HG02759 (cell line): Measurements from ENCODE around the gene ZFHX3.

ENCODE experiments used
- ATAC-seq: cut with Tn5 transposase; IDR thresholded peaks from one replicate; pipeline ENCODE4 v1.9.1; 2021; ENCODE audit warnings: mild to moderate bottlenecking, moderate library complexity; ENCODE audit not compliant: unreplicated experiment

The ZFHX3 gene

DNA sequence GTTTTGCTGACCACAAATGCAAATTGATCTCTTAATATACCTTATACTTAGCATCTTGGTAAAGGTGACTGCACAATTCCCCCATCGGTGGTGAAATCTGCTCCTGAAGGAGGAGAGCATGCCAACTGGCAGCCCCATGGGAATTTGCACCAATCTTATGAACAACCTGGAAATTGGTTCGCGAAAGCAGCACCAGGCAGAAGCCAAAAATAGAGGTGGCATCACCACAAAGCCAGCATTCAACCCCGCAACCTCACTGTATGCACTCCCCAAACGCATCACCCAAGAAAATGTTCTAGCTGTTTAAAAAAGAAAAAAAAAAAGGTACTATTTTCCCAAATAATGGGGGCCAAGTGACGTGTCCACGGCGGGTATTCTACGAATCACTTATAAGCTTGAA lies 213.4 kb downstream of the ZFHX3 start:
- no peak for ATAC-seq

DNA sequence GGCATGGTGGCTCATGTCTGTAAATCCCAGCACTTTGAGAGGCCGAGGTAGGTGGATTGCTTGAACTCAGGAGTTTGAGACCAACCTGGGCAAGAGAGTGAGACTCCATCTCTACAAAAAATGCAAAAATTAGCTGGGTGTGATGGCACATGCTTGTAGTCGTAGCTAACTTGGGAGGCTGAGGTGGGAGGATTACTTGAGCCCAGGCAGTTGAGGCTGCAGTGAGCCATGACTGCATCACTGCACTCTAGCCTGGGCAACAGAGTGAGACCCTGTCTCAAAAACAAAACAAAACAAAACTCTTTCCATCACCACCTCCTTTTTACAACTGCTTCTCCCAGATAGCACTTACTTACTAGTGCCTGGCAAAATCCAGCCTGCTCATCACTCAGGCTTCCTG lies 214.0 kb downstream of the ZFHX3 start:
- no peak for ATAC-seq

DNA sequence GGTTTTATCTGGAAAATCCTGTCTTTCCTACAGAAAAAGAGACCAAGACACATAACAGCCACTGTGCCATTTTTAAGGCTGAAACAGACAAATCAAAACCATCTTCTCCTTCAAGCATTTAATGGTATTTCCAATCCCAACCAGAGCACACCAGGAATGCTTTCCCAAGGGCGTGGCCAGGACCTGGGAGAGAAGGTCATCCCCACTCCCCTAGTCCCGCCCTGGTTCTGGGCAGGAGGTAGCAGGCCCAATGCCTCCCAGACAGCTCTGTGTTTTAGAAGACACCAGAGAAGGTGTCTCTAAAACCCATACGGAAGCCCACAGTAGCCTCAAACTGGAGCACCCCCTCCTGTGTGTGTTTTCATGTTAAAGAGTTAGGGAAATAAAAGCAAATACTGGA lies 214.4 kb downstream of the ZFHX3 start:
- no peak for ATAC-seq

DNA sequence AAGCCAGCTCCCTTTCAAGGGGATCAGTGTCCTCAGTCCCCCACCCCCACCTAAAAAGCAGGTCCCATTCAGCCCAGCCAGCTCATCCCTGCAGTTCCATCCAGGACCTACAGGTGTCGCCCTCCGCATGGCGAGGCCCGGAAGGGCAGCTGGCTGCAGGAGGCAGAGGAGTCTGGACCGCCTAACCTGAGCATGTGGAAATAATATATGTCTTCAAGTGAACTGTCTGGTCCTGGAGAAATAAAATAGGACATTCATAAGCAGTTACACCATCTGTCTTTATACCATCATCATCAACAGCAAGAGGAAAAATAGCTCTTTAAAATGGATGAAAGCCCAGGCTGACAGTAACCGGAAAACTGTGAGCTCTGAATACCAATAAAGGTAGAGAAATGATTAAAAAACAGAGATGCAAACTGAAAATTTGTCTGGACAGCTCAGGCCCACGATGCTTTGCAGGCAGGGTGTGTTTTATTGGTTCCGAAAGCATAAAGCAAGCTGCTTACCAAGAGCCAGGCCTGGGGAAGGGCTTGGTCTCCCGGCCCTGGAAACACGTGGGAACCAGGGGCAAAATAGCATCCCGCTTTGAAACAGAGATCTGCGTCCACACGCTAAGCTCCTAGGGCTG lies 215.2 kb downstream of the ZFHX3 start:
- peak; percentile 72 for ATAC-seq

DNA sequence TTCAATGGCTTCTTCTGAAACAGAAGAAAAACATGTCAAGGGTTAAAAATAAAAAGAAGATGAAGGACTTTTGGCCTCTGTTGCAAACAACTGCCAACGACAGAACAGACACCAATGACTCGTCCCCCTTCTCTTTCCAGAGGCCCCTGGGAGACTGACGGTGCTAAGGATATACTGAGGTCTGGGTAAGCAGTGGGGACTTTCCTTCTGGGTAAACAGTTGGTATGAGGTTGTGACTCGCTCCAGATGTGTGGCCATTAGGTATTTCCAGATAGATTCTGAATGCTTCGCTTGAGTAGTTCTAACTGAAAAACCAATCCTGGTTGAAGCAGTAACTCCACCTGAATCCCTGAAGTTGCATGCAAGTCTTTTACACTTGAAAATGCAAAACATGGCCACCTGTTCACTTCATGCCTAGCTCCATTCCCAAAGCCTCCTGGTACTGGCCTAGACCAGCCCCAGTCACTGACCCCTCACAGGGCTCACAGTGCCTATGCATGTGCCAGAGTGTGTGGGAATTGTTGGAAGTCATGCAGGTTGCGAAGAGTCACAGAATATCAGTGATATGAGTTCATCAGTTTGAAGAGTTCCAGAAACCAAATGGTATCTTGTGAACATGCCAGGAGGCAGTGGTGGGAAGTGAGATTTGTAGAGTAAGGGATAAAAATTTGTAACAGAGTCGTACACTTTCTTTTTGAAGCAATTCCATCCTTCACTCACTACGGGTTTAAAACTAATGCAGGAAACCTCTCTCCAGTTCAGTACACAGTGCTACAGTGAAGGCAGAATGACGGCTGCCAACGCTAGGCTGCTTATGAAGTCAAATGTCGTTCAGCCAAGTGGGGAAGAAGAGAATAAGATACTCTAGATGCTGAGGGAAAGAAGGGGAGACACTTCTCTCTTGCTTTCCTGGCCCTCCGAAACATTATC lies 217.8 kb downstream of the ZFHX3 start:
- no peak for ATAC-seq

DNA sequence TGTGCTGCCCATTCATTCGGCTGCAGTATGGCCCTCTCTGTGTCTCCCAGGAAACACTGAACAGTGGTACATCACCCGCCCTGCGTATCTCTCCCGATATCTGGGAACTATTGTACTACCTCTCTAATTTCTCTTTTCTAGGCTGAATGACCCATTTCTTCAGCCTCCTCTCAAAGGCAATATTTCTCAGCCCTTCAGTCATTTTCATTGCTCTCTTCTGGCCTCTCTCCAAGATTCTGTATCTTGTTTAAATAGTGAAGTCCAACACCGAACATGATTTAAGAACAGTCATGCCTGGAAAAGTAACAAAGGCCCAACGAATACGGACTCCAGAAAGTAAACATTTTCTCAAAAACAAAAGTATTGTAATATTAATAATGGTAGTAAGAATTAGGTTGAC lies 220.1 kb downstream of the ZFHX3 start:
- ATAC-seq = no peak

DNA sequence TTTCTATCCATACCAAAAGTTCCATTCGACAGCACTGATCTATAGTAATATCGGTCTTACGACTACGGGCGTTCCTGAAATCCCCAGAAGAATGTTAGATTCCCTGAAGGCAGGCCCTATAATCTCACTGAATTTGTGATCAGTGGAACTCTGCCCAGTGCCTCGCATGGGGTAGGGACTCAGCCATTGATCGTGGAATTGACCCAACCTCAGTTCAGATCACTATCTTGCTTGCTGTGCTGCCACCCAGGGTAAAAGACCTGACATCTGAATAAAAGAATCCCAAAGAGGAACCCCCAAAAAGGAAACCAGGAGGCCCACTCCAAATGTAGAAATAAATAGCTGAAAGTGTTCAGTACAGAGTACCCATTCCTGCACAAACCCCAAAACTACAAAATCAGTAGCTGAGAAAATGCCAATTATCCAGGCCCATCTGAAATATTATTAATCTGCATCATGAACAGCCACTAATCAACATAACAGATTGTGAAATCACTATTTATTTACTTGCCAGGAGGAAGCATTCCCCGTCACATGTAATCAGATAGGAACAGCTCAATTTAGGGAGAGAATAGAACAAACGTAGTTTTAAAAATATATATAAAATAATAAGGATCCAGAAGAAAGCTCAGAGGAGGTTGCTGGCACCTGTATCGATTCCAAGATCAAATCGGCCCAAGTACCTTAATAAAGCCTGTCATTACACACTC lies 221.9 kb downstream of the ZFHX3 start:
- ATAC-seq = no peak

DNA sequence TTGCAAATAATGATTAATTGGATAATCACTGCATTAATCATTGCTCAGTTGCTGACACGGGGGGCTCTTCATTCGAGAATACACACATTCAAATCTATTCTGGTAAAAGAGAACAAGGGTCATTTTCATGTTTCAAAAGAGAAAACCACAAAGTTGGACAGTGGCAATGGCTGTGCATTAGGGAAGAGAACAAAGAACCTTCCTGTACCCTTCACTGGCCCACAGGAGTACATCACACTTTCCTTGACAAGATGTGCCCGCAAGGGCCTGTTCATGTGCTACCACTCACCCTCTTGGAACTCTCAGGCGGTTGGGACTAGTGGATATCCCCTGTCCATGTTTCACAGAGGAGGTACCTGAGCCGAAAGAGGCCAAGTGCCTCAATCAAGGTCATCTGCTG lies 223.2 kb downstream of the ZFHX3 start:
- no peak for ATAC-seq

DNA sequence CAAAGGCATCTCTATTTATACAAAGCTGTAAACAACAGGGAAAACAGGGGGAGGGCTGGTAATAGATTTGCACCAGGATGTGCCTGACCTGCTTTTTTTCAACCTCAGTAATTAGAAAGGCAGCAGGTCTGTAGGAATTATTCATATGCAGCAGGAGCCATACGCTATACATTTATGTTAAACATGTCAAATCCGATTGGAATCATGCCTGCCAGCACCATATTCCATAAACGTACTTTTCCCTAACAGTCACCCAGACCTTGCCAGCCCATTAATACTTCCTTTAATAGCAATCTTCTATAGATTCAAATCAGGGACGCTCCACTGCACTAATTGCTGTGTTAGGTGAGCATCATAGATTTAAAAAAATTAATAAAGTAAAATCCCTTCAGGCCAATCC lies 223.9 kb downstream of the ZFHX3 start:
- ATAC-seq = no peak

DNA sequence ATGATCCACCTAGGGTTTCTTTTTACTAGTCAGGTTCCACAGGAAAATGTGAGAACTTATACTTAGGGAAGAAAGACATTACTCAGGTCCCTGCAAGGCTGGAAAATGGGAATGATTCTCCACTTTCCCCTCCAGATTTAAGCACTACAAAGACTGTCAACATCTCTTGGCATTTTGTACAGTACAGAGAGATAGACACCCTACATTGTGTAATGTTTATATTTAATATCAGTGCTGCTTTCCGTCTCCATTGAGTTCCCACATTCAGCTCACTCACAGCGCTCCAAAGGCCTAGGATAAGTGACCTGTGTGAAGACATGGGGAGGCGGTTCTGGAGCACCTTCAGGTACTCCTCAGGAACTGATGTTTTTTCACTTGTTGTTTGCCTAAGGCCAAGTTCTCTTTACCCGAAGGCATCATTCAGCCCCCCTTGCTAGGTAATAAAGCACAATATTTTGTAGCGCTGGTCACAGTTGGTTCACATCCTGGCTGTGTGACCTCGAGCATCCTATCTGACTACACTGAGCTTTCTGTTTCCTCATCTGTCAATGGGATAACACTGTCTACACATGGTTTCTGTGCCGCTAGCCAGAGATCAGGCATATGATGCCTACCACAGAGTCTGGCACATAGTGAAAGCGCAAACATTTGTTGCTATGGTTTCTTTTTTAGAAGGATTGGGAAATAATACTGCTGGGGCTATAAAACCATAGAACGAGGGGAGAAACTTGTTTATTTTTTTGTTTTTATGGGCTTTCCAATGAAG lies 226.6 kb downstream of the ZFHX3 start:
- ATAC-seq = no peak

DNA sequence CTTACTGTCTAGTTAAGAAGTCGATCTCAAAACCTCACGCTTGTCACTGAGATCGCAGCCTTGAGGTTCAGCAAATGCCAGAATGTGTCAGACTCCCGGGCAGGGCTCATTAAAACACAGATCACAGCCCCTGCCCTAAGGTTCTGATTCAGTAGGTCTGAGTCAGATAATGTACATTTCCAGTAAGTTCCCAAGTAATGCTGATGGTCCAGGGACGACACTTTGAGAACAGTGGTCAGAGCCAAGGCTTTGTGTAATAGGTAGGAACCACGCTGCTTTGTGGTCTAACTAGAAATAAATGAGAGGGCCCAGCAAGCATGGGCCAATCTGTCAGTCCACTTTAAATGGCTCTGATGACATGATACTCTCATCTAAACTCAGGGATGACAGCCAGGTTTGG lies 228.6 kb downstream of the ZFHX3 start:
- ATAC-seq = no peak

DNA sequence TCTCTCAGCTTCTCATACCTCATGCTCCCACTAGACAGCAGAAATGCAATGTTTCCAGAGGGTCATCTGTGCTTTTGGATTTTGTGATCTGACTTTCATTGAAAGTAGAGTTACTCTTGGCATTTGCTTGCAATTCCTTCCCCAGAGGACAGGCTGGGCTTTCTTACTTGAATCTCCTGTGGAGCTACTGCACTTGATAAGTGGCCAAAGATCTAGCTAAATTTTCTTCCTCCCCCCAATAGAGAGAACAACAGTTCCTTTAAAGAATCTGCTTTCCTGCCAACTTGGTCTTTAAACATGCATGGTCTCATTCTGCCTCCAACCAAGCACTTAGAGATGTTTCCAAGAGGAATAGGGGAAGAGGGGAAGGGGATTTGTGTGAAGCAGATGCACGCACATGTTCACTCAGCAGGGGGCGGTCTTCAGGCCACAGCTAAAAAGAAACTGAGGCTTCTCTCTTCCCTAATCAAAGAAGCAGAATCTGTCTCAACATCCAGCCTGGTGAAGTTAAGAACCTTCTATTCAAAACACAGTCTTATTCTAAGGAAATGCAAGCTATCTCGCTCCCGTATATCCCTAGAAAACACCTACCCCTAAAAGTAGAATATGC lies 229.6 kb downstream of the ZFHX3 start:
- ATAC-seq = no peak

DNA sequence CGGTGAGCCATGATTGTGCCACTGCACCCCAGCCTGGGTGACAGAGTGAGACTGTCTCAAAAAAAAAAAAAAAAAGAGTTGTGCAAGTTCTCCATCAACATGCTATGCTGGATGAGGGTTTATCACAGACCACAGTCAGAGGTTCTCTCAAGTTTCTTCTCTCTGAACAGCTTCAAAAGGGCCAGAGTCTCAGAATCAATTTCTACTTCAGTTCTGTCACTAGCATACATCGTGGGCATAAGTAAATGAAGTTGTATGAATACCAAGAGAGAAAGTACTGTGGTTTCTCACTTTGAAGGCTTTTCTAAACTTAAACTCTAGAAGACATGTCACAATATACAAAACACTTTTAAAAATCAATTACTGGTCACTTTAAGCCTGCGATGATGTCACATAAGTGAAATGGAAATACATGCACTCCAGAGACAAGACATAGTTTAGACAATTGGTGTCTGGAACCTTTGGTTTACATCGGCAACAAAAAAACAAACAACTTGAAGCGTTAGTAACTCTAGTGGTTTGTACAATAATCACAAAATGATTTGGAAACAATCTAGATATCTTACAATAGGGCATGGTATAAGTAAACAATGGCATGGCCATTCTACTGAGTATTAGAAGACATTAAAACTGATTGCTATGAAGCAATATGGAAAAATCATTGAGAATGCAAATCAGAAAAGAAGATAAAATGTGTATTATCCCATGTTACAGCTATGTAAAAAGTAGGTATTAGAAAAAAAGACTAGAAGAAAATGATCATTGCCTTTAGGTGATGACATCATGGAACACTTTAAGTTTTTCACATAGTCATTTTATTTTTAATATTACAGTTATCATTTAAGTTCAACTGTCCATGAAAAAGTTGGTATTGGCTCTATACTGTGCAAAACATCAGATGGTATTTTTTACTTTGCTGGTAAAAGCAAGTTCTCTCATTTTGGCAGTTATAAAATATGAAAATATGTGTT lies 232.3 kb downstream of the ZFHX3 start:
- peak; percentile 55 for ATAC-seq

DNA sequence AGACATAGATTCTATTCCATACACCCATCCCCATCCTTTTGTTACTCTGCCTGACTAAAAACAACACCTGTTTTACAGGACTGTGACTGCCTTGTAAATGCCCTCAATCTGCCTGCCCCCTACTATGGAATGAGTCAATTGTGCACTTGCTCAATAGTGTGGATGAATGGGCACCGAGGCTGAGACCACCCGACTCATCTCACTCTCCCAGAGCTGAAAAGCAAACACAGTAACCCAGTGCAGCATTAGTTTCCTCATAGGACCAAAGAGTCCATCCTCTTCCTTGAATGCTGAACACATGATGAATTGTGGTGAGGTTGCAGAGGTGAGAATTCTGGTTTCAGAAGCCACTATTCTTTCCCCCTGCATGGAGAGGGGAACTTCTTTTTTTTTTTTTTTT lies 233.7 kb downstream of the ZFHX3 start:
- no peak for ATAC-seq

DNA sequence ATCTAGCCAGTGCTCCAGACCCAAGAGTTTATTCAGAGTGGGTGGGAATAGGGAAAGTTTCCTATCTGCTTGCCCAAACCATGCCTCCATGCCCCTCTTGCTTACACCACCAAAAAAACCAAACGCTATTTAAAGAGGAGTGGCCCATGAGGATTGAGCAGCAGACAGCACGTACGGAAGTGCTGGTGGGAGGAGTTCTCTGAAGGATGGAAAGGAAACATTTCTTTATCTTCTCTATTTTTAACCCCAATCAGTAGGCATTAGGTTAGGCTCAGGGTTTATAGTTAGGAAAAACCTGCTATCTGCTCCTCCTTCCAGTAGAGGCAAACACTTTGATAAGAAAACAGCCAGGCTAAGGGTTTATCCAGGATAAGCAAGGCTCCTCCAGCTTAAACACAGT lies 235.3 kb downstream of the ZFHX3 start:
- no peak for ATAC-seq

DNA sequence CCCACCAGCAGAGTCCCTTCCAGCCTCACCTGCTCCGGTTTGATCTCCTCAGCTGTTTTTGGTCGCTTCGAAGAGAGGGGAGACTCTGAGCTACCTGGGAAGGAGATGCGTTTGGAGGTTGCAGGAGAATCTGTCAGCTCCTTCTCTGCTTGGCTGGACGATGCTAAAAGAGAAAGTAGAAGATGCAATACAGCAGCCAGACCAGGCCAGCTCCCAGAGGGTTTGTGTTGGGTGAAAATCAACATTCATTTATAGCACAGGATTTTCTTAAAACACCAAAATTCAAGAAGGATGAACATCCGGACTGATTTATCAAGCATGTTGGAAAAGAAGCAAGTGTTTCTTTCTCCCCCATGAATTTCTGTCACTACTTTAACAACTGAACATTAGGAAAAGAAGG lies 236.1 kb downstream of the ZFHX3 start:
- no peak for ATAC-seq

DNA sequence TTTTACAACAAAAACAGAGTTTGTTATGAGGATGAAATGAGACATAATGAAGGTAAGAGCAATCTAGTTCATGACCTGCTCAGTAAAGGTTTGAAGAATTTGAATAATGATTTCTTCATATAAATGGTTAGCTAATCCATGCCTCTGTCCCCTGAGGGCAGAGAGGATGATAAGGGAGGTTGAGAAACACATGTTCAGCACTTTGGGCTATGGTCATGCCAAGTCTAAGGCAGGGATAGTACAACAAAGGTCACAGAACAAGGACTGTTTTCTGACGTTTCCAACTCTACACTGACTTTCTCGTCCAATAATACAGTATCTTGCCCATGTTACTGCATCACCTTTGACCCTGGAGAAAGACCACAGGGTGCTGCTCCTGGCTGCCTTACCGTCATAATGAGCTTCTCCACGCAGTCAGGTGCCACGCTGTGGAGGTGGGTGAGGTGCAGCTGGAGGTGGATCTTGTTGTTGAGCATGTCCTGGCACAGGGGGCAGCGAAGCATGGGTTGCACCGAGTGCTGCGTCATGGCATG lies 236.7 kb downstream of the ZFHX3 start:
- no peak for ATAC-seq

DNA sequence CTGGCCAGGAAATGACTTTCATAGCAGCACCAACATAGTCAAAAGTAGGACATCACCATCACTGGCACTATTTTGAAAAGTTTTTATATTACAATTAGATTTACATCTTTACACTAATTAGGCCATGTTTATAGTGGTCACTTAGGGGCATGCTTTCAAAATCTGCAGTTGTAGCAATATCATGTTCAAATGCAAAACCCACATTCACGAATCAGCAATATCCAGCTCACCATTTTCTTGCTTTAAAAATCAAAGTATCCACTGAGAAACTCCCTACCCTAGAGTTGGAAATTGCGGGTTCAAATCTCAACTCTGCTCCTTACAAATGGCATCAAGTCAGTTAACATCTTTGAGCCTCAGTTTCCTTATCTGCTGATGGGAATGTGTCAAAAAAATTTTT lies 237.4 kb downstream of the ZFHX3 start:
- ATAC-seq = no peak

DNA sequence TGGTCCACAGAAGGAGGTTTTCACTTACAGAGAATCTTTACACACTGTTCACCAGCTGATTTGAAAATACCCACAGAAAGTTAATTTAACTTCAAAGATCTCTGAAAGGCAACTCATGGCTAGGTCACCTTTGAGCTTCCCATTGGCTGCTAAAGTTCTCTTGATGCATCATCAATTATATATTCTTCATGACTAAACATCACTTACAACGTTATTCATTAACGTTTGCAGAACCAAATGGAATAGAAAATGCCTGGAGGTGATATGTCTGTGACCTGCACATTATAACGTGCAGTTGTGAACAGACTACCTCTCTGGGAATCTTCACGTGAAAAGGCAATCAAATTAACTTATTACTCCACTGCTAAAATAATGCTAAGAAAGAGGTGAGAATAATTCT lies 238.5 kb downstream of the ZFHX3 start:
- ATAC-seq = no peak
